LNCAP (cell line): ENCODE data around the gene TWIST2.

ENCODE experiments used
- TF ChIP-seq, protein P1 (sequence below): fragments of 450-650 bp; IDR thresholded peaks from 2 replicates; pipeline ENCODE4 v1.5.1; 2017; ENCODE audit warnings: mild to moderate bottlenecking

Gene TWIST2

DNA sequence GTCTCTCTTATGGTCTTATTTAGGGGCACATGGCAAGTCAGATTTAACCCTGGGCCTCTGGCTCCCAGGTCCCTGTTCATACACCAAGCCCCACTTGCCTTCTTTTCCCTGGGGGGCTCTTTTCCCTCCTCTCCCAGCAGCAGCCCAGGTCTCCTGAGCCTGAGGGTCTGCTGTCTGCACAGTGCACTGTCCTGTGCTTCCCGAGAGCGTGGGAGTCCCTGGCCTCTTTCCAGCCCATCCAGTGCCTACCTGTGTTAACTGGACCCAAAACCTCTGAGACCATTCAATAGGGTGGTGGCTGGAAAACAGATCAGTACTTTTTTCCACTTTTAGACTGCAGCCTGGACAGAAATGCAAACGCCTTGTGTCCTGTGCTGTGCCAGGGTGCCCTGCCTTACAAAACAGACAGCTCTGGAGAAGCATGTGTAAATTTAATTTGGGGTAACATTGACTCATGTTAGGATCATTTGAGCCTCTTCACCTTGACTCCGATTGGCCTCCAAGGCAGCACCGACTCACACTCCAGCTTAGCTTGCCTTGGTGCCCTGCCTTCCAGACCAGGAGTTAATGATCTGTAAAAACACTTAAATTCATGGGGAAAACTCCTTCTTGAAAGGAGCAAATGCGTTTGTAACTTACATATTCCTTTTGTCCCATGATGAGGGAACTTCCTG is 34.3 kb downstream of the TWIST2 start:
- TF ChIP-seq, protein P1, sequence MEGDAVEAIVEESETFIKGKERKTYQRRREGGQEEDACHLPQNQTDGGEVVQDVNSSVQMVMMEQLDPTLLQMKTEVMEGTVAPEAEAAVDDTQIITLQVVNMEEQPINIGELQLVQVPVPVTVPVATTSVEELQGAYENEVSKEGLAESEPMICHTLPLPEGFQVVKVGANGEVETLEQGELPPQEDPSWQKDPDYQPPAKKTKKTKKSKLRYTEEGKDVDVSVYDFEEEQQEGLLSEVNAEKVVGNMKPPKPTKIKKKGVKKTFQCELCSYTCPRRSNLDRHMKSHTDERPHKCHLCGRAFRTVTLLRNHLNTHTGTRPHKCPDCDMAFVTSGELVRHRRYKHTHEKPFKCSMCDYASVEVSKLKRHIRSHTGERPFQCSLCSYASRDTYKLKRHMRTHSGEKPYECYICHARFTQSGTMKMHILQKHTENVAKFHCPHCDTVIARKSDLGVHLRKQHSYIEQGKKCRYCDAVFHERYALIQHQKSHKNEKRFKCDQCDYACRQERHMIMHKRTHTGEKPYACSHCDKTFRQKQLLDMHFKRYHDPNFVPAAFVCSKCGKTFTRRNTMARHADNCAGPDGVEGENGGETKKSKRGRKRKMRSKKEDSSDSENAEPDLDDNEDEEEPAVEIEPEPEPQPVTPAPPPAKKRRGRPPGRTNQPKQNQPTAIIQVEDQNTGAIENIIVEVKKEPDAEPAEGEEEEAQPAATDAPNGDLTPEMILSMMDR = no peak

DNA sequence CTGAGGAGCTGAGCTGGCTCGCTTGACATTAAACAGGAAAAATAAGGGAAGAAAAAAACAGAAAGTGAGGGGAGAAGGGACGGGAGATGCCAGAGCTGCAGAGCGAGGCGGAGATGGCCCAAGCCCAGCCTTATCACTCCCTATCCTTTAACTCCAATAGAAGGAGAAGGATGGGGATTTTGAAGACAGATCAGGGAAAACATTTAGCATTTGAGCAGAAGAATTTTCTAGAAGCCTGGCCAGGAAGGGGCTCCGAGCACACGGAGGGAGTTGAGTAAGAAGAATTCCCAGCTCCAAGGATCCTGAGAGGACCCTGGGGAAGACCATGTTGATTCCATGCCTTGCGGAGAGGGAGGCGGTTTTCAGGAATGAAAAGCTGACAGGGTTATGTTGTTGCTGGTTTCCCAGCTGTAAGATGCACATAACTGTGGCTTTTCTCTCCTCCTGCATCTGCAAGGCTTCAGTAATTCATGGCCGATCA is 35.6 kb downstream of the TWIST2 start:
- TF ChIP-seq, protein P1 = no peak

DNA sequence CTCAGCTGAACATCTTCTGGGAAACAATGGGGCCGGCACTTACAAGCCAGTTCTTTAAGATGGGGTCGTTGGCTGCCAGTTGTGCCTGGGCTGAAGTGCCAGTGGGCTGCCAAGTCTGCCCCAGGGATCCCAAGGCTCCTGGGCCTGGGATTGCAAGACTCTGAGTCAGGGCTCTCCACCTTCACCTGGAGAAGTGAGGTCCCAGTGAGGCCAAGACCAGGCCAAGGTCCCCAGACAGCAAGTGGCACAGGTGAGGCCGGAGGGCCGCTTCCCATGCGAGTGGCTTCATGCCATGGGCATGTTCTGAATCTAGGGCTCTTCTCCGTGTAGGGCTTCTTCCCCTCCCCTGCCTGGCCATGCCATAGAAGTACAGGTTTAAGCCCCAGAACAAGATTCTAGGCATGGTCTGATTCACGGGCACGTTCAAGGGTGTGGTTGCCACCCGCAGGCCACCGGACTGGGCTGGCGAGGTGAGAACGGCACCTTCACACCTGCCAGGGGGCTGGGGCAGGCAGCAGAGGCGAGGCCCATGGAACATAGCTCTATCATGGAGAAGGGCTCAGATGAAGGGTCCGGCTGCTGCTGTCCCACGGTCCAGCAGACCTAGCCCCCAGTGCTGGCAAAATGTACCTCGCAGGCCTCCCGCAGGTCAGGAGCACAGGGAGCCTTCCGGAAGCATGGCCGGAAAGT is 36.4 kb downstream of the TWIST2 start:
- TF ChIP-seq, protein P1 = no peak

DNA sequence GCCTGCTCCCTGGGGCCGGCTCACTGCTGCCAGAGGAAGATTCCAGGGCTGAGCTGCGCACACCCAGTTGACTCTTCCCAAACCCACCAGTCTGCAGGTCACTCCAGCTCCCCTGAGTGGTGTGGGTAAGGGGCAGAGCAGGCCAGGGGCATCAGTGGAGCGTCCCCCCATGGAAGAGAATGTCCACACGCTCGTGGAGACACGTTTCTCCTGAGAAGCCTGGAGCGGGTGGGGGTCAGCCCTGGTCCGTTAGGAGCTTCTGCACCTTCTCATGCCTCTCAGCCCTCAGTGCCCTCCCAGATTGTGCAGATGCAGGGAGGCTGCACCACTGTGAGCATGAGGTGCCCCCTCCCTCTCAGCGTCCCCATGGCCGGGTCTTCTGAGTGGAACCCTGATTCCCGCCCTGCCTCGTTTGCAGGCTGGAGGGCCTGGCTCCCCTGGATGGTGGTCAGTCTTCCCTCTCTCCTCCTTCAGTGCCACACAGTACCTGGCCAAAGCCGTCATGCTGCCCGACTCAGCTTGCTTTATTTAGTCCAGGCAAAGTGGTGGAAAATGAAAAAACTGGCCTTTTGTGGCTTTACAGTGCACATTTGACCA is 37.0 kb downstream of the TWIST2 start:
- TF ChIP-seq, protein P1 = no peak

DNA sequence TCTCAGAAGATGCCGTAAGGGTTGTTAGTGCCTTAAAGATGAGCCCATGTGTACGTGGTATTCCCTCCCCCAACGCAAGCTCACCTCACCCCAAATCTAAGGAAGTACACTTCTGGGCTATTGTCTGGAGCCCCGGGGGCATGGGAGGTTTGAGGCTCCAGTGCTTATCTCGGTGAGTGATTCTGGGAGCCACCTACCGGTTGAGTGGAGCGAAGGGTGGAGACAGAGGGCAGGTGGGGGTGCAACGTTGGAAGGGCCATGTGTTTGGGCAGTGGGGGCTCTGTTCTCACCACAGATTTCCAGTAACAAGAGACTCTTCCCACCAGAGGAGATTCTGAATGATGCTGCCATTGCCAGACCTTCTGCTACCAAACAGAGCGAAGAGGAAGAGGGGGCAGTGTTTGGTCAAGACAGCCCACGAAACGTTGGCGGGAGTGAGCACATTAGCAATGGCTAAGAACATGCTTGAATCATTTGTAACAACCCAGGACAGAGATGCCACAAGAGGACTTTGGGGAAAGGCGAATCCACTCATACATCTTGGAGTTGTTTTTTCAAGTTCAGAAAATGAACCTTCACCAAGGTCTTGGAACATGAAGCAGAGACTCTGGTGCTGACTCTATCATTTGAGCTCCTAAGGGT is 38.7 kb downstream of the TWIST2 start:
- TF ChIP-seq, protein P1 = no peak; the same call in 1 of the 2 replicates

DNA sequence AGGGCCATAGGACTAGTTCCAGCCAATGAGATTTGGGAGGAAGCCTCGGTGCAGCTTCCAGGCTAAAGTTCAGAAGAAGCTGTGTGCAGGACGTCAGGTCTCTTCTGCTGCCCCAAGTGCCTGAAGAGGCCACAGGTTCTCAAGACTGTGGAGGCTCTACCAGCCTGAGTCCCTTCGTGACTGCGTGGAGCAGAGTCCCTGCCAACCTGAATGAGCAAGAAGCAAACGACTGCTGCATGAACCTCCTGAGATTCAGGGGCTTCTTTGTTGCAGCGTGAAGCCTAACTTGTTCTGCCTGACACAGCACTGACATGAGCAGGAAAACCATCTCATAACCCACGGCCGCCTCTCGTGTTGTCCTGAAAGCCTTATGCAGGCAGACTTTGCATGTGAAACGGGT is 39.7 kb downstream of the TWIST2 start:
- TF ChIP-seq, protein P1 = no peak

DNA sequence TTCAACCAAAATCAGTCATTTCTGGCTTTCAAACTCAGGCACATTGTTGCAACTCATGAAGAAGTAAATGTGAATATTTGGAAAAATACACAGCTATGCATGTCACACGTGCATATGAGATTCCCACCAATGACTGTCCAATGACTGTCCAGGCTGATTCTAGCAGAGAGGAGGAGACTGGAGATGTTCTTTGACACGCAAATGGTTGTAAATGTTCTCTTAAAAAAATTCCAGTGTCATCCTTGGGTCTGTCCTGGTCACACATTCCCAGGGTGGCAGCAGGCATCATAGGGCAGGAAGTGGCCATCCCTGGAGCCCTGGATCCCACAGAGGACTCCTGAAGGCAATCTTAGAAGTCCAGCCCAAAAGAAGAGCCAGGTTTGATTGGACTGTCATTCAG is 40.9 kb downstream of the TWIST2 start:
- TF ChIP-seq, protein P1 = no peak
